ENCODE results near the gene KAZN.

The KAZN gene

DNA sequence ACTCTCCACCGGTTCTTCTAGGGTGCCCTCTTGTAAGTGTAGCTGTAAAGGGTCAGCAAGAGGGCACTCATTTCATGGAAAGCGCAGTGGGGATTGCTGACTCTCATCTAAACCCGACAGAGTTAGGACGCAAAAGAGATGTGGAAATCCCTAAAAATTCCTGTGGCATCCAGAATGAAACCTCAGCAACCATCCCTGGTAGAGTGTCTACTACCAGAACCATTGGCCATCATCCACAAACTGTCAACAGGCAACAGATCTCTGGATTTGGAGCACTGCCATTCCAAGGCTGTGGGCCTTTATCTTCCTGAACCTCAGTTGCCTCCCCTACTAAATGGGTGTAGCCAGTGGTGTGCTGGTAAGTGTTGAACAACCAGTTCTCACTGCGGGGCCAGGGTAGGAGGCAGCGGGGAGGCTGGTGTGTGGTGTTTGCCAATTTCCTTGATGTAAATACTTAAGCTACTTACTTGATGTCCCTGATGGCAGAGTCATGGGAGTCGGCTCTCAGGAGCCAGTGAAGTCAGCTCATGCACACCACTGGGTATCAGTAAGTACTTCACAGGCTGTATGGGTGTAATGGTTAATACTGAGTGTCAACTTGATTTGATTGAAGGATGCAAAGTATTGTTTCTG lies 195.8 kb downstream of the KAZN start:
- DNase-seq (ENCODE audit: low read depth): no peak

GRCh38 chr1:14794906-14795305 lies 196.4 kb downstream of the KAZN start:
- no peak for DNase-seq (ENCODE audit: low read depth)

GRCh38 chr1:14795589-14795988 lies 197.1 kb downstream of the KAZN start:
- DNase-seq (ENCODE audit: low read depth): no peak

- DNase-seq (ENCODE audit: low read depth): no peak
Measured at GRCh38 chr1:14800014-14800413, 201.5 kb downstream of the KAZN start.

DNA sequence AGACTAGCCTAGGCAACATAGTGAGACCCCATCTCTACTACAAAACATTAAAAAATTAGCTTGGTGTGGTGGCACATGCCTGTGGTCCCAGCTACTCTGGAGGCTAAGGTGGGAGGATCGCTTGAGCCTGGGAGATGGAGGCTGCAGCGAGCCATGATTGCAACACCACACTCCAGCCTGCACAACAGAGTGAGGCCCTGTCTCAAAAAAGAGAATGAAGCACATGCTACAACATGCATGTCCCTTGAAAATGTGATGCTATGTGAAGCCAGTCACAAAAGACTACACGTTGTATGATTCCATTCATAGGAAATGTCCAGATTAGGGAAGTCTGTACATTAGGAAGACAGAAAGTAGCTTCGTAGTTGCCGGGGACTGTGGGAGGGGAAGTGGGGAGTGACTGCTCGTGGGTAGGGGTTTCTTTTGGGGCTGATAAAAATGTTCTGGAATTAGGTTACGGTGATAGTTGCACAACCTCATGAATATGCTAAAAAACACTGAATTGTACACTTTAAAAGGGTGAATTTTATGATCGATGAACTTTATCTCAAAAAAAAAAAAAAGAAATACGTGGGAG lies 202.1 kb downstream of the KAZN start:
- no peak for DNase-seq (ENCODE audit: low read depth)

- DNase-seq (ENCODE audit: low read depth): no peak
Measured at GRCh38 chr1:14803002-14803789, 204.7 kb downstream of the KAZN start.

GRCh38 chr1:14804626-14805025 lies 206.1 kb downstream of the KAZN start:
- no peak for DNase-seq (ENCODE audit: low read depth)

GRCh38 chr1:14806772-14807171 lies 208.3 kb downstream of the KAZN start:
- no peak for DNase-seq (ENCODE audit: low read depth)

DNA sequence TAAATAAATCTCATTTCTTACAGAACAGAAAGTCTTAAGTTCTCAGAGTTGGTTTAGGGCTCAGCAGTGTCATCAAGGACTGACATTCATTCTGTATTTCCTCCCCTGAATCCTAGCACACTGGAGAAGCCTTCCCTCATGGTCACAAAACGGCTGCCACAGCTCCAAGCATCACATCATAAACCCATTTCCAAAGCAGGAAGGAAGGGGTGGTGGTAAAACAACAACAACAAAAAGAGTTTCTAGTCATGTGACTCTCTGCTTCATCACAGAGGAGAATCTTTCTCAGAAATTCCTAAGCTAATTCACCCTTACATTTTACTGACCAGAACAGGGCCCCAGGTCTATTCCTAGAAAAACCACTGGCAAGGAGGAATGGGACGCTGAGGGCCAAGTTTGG lies 210.3 kb downstream of the KAZN start:
- DNase-seq (ENCODE audit: low read depth): no peak

- DNase-seq (ENCODE audit: low read depth): no peak
Measured at GRCh38 chr1:14809191-14809981, 210.9 kb downstream of the KAZN start.

GRCh38 chr1:14810595-14811361 lies 212.3 kb downstream of the KAZN start:
- DNase-seq (ENCODE audit: low read depth): no peak

DNA sequence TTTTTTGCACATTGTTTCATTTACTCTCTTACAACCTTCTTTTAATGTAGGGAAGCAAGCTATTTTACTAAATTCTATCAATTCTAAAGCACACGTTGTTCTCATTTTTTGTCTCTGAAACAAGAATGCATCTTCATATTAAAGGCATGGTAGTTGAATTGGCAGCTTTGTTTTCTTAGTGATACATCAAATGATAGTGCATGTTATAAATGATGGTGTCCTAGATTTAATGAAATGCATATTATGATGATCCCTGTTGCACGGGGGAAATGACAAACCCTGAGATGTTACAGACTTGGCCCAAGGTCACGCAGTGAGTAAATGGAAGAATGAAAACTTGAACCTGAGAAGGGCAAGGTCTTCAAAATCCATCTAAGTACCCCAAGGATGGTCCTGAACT lies 213.1 kb downstream of the KAZN start:
- DNase-seq (ENCODE audit: low read depth): no peak

DNA sequence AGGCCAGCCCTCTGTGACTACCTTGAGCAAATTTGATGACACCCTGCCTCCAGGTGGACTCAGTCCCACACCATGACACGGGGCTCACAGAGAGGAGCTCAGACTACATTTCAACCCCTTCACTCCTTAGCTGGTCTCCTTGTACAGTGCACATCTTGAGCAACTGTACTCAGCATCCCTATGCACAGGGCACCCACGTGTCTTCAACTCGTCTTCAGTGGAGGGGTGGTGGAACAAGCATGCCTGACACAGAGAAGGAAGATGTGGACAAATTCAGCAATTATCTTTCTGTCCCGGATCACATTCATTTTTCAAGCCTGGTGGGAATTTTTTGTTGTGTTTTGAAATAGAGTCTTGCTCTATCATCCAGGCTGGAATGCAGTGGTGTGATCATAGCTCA lies 213.7 kb downstream of the KAZN start:
- DNase-seq (ENCODE audit: low read depth): no peak

DNA sequence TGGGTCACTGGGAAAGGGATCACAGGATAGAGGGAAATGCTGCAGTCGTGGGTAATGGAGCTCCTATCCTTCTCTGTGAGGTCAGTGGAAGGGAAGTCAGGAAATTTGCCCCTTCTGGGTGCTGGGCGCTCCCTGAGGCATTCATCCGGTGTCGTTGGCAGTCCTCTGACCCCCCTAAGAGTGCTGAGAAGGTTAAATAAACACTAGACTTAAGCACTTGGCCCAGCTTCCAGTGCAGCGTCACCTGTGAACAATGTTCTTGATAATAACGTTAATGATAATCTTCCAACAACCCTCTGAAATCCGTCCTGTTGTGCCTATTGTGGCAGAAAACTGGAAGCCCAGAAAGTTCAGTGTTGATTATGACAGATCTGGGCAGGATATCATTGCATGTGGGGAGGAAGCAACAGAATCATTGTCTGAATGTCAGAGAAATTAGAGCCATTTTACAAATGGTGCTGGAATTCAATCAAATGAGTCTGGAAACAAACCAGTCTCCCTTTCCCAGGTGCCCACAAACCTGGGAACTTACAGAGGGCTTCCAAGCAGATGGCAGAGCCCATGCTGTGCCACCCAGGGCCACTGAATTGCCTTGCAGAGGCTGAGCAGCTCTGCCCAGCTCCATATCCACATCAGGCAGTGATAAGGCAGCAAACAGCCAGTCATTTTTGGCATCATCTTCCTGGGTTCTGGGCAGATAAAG lies 216.8 kb downstream of the KAZN start:
- DNase-seq (ENCODE audit: low read depth): peak; percentile 79

DNA sequence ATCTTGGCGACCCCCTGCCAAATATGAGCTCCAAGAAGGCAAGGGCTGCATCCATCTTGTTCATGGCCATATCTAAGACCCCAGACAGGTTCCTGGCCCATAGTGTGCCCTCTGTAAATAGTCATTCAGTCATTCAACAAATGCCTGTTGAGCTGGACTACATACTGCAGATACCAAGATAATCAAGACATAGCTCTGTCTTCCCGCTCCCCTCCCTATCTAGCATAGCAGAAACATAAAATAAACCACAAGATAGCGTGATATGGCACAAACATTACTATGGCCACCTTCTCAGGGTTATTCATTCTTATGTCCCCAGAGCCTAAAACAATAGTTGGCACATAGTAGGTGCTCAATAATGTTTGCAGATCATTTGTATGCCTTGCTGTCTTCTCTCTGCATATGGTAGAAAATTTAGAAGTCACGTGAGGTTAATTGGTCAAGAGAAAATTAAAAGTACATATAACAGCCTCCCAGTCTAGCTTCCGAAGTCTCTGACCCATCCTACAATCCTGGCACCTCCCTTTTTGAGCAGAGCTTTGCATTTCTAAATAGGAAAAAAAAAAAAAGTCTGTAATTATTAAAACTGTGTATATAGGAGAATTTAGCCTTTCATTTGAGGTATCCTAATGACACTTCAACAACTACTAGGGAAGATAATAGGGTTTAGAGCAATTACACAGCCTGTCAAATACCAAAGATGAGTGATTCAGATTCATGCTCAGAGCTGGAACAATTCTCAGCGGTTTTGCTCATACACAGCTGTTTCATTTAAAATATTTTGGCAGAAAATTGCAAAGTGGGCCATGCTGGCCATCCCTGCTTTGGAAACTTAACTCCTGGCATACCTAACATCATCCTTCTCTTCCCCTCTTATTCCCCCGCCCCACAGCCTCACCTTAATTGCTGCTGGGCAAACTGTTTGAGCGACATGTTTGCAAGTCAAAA lies 219.0 kb downstream of the KAZN start:
- peak; percentile 44 for DNase-seq (ENCODE audit: low read depth)

GRCh38 chr1:14820295-14821085 lies 222.0 kb downstream of the KAZN start:
- no peak for DNase-seq (ENCODE audit: low read depth)

- peak; percentile 76 for DNase-seq (ENCODE audit: low read depth)
Measured at GRCh38 chr1:14822493-14822892, 224.0 kb downstream of the KAZN start.

DNA sequence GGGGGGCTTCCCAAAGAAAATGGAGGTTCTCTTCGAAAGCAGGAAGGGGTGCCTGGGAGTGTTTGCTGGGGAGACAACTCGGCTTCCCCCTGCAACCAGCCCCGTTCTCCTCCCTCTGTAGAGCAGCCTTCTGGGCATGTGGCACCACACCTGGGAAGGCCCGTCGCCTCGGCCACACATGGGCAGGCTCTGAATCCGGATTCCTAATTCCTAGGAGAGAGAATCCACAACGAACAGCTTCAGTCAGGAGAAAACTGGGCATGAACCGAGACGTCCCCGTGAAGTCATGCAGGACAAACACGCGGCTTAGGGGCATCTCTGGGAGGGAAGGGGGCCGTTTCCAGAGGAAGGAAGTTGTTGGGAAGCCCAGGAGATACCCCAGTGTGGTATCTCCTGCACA lies 224.5 kb downstream of the KAZN start:
- no peak for DNase-seq (ENCODE audit: low read depth)

DNA sequence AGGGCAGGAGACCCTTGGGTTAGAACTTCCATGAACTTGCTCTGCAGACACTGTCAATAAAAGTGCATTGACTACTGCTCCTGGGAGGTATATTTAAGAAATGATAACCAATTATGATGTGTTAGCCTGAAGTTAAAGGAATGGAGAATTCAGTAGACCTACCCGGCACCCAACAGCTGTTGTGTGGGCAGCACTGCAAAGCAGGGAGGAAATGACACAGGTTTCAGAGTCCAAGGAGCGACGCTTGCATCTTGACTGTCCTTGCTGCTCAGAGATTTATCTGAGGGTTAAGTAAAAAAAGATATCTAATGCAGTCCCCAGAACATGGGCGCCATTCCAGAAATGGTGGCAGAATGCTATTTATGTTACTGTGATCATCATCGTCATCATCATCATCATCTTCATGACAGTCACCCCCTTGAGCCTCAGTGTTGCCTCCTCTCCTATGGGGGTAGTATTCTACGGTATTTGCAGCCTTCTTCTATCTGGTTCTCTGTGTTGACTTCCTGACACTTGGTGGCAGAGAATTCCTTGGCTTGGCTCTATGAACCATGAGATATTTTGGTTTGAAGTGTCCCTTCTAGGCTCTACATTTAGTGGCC lies 225.9 kb downstream of the KAZN start:
- no peak for DNase-seq (ENCODE audit: low read depth)
